ENCODE data around the gene TBC1D22A. TPM values are rescaled to one million over a fixed set of nuclear protein-coding genes. Genes with fewer than 3 reads are reported as not detected.

The TBC1D22A gene
- total and polyA plus RNA-seq, 2 donors (not counting 3 experiments of a cell fraction or from before 2014, with no cell fraction given): 26.1 to 32.4 TPM

GRCh38 chr22:47059701-47060161, 297.3 kb downstream of the TBC1D22A start:
- H3K79me2 ChIP-seq (ENCODE audit: control insufficient read depth, insufficient read depth, low read length): no peaks in the 10 kb centered on the region
- no peak overlapping the region for H3K4me2 ChIP-seq (ENCODE audit: insufficient read depth, low read length)
- no peak overlapping the region for H3K4me3 ChIP-seq (replicated peaks in 1 of 3; ENCODE audit: insufficient read depth in 1 of 3, low read depth in 1 of 3, low read length in 3 of 3)
- FAIRE-seq: no peak
- no peak overlapping the region for H3K9ac ChIP-seq (replicated peaks; ENCODE audit: extremely low read depth, insufficient read depth, low read length)
- no peaks in the 10 kb centered on the region for H3K27me3 ChIP-seq (ENCODE audit: control insufficient read depth in 2 of 2, insufficient read depth in 2 of 2, low read length in 2 of 2)
- H3K9me3 ChIP-seq (replicated peaks; ENCODE audit: control insufficient read depth, insufficient read depth, low read length): no peaks in the 10 kb centered on the region
- dilution Hi-C loops (cut with MboI; ENCODE audit: extremely low pct_ligation_motif_present, low sequenced_read_pairs) (no loop called here), intact Hi-C loops (cut with micrococcal nuclease) (no loop called here)
- H3K27ac ChIP-seq (ENCODE audit: insufficient read depth, low read depth, low read length): no peak overlapping the region
- no peak for DNase-seq (ENCODE audit: low read depth, low spot score)
- no TSS peak for BruUV-seq (replicated peaks)
- peaks cover 0 to 11% of the 10 kb centered on the region in 2 experiments for H3K36me3 ChIP-seq (ENCODE audit: control insufficient read depth in 2 of 2, extremely low read depth in 1 of 2, insufficient read depth in 2 of 2, low read length in 2 of 2)
- H3K4me1 ChIP-seq (ENCODE audit: control insufficient read depth, extremely low read depth, insufficient read depth, low read length): no peaks in the 10 kb centered on the region
- TF ChIP-seq GATA2 (IDR thresholded peaks at IDR 0.05; ENCODE audit: insufficient read depth, insufficient read length, low read depth, low read length): no peak
- no peak for TF ChIP-seq POLR2A (IDR thresholded peaks at IDR 0.05; ENCODE audit: low read depth, low read length)
- TF ChIP-seq FOS (IDR thresholded peaks at IDR 0.05; ENCODE audit: borderline replicate concordance, insufficient read depth, low read length): no peak
- TF ChIP-seq EZH2 (IDR thresholded peaks at IDR 0.05; ENCODE audit: borderline replicate concordance, low read depth, low read length, severe bottlenecking): no peak
- TF ChIP-seq POLR2AphosphoS5 (IDR thresholded peaks at IDR 0.05; ENCODE audit: insufficient read depth, low read depth, low read length): no peak
- TF ChIP-seq, protein P1, sequence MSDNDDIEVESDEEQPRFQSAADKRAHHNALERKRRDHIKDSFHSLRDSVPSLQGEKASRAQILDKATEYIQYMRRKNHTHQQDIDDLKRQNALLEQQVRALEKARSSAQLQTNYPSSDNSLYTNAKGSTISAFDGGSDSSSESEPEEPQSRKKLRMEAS (IDR thresholded peaks at IDR 0.05; ENCODE audit: insufficient read depth, insufficient read length): no peak
- no peak for TF ChIP-seq MYC (IDR thresholded peaks at IDR 0.05; ENCODE audit: low read depth, low read length)
- TF ChIP-seq CTCF (IDR thresholded peaks at IDR 0.05; ENCODE audit: extremely low read depth in 1 of 2, insufficient read depth in 1 of 2, low read depth in 1 of 2, low read length in 2 of 2): no peak
- TF ChIP-seq JUN (IDR thresholded peaks at IDR 0.05; ENCODE audit: borderline replicate concordance, insufficient read depth, insufficient read length, low read depth): no peak
- ChIA-PET POLR2A (no interaction called here), CTCF (no interaction called here)
- no peaks in the 10 kb centered on the region for H3K9me1 ChIP-seq (replicated peaks; ENCODE audit: control insufficient read depth, extremely low read depth, insufficient read depth, low read length)
- no peak overlapping the region for H2AFZ ChIP-seq (ENCODE audit: low read depth, low read length)
- H4K20me1 ChIP-seq (replicated peaks; ENCODE audit: control insufficient read depth, extremely low read depth, insufficient read depth, low read length): no peaks in the 10 kb centered on the region
